Fibroblast of mammary gland (primary cell): Measurements from ENCODE around the gene NDUFS6.

ENCODE experiments used
- DNase-seq: peaks from one replicate; pipeline ENCODE4 v3.0.0-alpha.2; 2010; ENCODE audit warnings: low read depth
- H3K4me3 ChIP-seq: 2 replicates; pipeline ENCODE4 v1.5.1; 2011; ENCODE audit warnings: low read depth, mild to moderate bottlenecking, low read length, moderate library complexity; ENCODE audit not compliant: control insufficient read depth
- CTCF ChIP-seq: conservative IDR thresholded peaks from 2 replicates; pipeline ENCODE4 v1.5.1; 2011; ENCODE audit warnings: low read depth, low read length, inconsistent platforms; ENCODE audit not compliant: control insufficient read depth, insufficient read depth

NDUFS6 gene

GRCh38 chr5:1783216-1783554, 18.0 kb upstream of the NDUFS6 start:
- TF ChIP-seq CTCF, result no peak
- DNase-seq, result no peak
- no peak overlapping the region for H3K4me3 ChIP-seq

DNA sequence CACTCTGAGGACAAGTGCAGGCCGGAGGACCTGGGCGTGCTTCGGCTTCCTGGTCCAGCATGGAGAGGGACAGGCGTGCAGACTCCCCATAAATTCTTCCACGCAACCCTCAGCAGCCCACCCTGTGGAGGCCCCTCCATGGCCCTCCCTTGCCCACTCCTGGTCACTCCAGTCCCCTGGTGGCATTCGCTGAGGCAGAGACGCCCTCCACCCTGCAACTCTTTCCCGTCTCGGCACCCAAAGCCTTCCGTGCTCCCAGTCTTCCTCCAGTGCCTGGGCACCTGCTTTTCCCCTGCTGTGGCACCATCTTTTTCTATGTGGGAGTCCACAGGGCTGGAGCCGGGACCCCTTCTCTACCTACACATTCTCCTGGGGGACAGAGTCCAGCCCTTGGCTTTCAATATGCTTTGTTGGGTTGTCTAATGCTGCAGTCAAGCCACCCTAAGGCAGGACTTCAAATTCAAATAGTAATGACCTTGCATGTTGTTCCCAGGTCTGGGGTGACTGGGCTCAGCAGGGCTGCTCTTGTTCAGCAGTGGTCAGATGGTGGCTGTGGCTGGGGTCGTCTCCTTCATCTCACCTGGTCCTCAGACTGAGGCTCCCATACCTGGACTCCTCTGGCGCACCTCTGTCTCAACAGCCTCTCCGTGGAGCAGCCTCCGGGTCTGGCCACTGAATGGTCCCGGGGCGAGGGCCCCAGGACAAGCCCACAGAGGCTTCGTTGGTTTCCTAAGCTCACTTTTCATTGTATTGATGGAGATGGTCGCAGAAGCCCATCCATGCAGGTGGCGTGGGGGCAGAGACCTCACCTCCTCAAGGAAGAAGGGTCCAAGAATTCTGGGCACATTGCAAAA, 16.8 kb upstream of the NDUFS6 start:
- no peak for DNase-seq
- TF ChIP-seq CTCF, result no peak
- no peak overlapping the region for H3K4me3 ChIP-seq

DNA sequence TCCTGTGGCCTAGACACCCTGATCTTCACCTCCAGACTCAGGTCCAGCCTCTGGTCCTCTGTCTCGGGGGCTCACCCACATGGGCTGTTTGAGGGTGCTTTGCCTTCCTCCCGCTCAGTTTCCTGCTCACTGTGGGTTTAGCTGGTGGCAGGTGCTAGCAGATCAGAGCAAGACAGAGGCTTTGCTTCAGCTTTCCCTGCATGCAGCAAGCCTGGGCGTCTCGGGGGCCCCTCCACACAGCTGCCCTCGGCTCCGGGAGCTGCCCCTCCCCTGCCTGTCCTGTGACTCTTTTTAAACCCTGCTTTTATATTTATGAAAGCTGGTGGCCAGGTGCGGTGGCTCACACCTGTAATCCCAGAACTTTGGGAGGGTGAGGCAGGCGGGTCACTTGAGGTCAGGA, 16.1 kb upstream of the NDUFS6 start:
- no peak for DNase-seq
- no peak for TF ChIP-seq CTCF

GRCh38 chr5:1785984-1786383, 15.2 kb upstream of the NDUFS6 start:
- DNase-seq, result no peak
- no peak overlapping the region for H3K4me3 ChIP-seq
- TF ChIP-seq CTCF, result no peak

More for the DNA sequence above, 16.1 kb upstream of the NDUFS6 start:
- H3K4me3 ChIP-seq, result no peak overlapping the region

- no peak for DNase-seq
- no peak for TF ChIP-seq CTCF
Measured at GRCh38 chr5:1786621-1787471, 14.4 kb upstream of the NDUFS6 start.

GRCh38 chr5:1787472-1788047, 13.6 kb upstream of the NDUFS6 start:
- no peak overlapping the region for H3K4me3 ChIP-seq
- no peak for DNase-seq
- no peak for TF ChIP-seq CTCF

More at GRCh38 chr5:1786621-1787471, 14.4 kb upstream of the NDUFS6 start:
- no peak overlapping the region for H3K4me3 ChIP-seq
